HepG2 (cell line): ENCODE results near the gene FUT6. TPM values are rescaled to one million over a fixed set of nuclear protein-coding genes. Genes with fewer than 3 reads are reported as not detected.

Experiments used
- ATAC-seq: fragments of 200-7000 bp; cut with Tn5 transposase; 3 replicates; pipeline ENCODE4 v1.9.1; 2020; ENCODE audit warnings: mild to moderate bottlenecking, moderate library complexity
- BruUV-seq: library from RNA; stranded (reverse); fragments of 400-500 nt; replicated peaks from 2 replicates; lab custom pipeline; 2021; lab: Mats Ljungman, UMichigan
- CTCF ChIA-PET: fragments of 300-600 bp; formaldehyde crosslinking; extraction: SDS; loops from one replicate; lab custom pipeline; 2021; ENCODE audit warnings: low total read pairs, inconsistent platforms, low intra/inter-chr PET ratio; lab: Yijun Ruan, JAX
- POLR2A ChIA-PET: fragments of 350-600 bp; sonication (Branson Sonifier 250); formaldehyde crosslinking; loops from one replicate; lab custom pipeline; 2020; ENCODE audit warnings: antibody characterized with exemption, inconsistent platforms; lab: Yijun Ruan, JAX
- DNase-seq: peaks from one replicate; pipeline ENCODE4 v3.0.0-alpha.2; 2015; ENCODE audit warnings: low spot score
- FAIRE-seq: peaks from 3 replicates; lab custom pipeline; 2011; peaks lifted over from hg19 to GRCh38; lab: Jason Lieb, UNC
- H2AFZ ChIP-seq: one replicate; pipeline ENCODE4 v1.6.1; 2011; ENCODE audit warnings: low read length, inconsistent platforms
- H3K27ac ChIP-seq: fragments of 300-600 bp; 3 replicates; pipeline ENCODE4 v1.8.0; 2011; ENCODE audit warnings: mixed run types, mild to moderate bottlenecking, mixed read lengths, low read length, inconsistent platforms; ENCODE audit not compliant: insufficient read depth; ENCODE audit errors: extremely low read length
- H3K27me3 ChIP-seq, 2 experiments: fragments of 200-600 bp in 1 of 2; 2 replicates in 1 of 2; 3 replicates in 1 of 2; pipeline versions ENCODE4 v1.6.0 to v1.8.0; 2011; ENCODE audit warnings: low read length in 2 of 2, mild to moderate bottlenecking in 2 of 2, moderate library complexity in 2 of 2, inconsistent platforms in 1 of 2; ENCODE audit not compliant: insufficient read depth in 2 of 2, control insufficient read depth in 1 of 2
- H3K36me3 ChIP-seq, 2 experiments: fragments of 200-600 bp in 1 of 2; replicated peaks in 1 of 2; 2 replicates in 1 of 2; 3 replicates in 1 of 2; pipeline versions ENCODE4 v1.5.1 to v1.8.0; 2011; ENCODE audit warnings: low read length in 2 of 2, inconsistent platforms in 1 of 2; ENCODE audit not compliant: insufficient read depth in 2 of 2, control insufficient read depth in 1 of 2
- H3K4me1 ChIP-seq: 2 replicates; pipeline ENCODE4 v1.5.1; 2012; ENCODE audit warnings: low read length, inconsistent platforms; ENCODE audit not compliant: insufficient read depth
- H3K4me2 ChIP-seq: 2 replicates; pipeline ENCODE4 v1.6.0; 2011; ENCODE audit warnings: low read depth, low read length, inconsistent platforms
- H3K4me3 ChIP-seq, 3 experiments: fragments of 200-600 bp in 1 of 3; sonication (generic), shearing (Covaris generic) in 1 of 3; replicated peaks in 1 of 3; 2 replicates each; pipeline ENCODE4 v1.5.1; 2011 to 2016; ENCODE audit warnings: low read length in 3 of 3, inconsistent platforms in 2 of 3, low read depth in 2 of 3, mild to moderate bottlenecking in 2 of 3, control low read depth in 1 of 3, mixed read lengths in 1 of 3; ENCODE audit not compliant: insufficient read depth in 1 of 3
- H3K79me2 ChIP-seq: one replicate; pipeline ENCODE4 v1.6.1; 2011; ENCODE audit warnings: low read length, inconsistent platforms; ENCODE audit not compliant: insufficient read depth
- H3K9ac ChIP-seq: 2 replicates; pipeline ENCODE4 v1.6.0; 2011; ENCODE audit warnings: mild to moderate bottlenecking, low read depth, low read length, inconsistent platforms; ENCODE audit not compliant: insufficient read depth
- H3K9me3 ChIP-seq: 2 replicates; pipeline ENCODE4 v1.5.1; 2012; ENCODE audit warnings: mild to moderate bottlenecking, low read length
- H4K20me1 ChIP-seq: 2 replicates; pipeline ENCODE4 v1.6.0; 2011; ENCODE audit warnings: inconsistent platforms, mild to moderate bottlenecking, low read length, moderate library complexity; ENCODE audit not compliant: insufficient read depth
- ETV5 ChIP-seq: IDR thresholded peaks from 2 replicates; pipeline ENCODE4 v1.6.1; 2018; ENCODE audit warnings: missing biosample characterization, missing genetic modification reagents, inconsistent platforms, borderline replicate concordance
- JDP2 ChIP-seq: sonication (generic); formaldehyde crosslinking; IDR thresholded peaks from 2 replicates; pipeline ENCODE4 v1.8.1; 2022; ENCODE audit warnings: missing genetic modification reagents, borderline replicate concordance
- KLF15 ChIP-seq: sonication (generic); formaldehyde crosslinking; IDR thresholded peaks from 2 replicates; pipeline ENCODE4 v1.8.1; 2023; ENCODE audit warnings: borderline replicate concordance, mild to moderate bottlenecking, inconsistent platforms, missing genetic modification reagents, mixed read lengths
- MAF1 ChIP-seq: sonication (generic); formaldehyde crosslinking; IDR thresholded peaks from 2 replicates; pipeline ENCODE4 v1.5.0; 2020; ENCODE audit warnings: missing genetic modification reagents, borderline replicate concordance
- MAFG ChIP-seq: sonication (generic); formaldehyde crosslinking; IDR thresholded peaks from 2 replicates; pipeline ENCODE4 v1.5.1; 2020; ENCODE audit warnings: mild to moderate bottlenecking, missing genetic modification reagents
- MEIS1 ChIP-seq: sonication (generic); formaldehyde crosslinking; IDR thresholded peaks from 2 replicates; pipeline ENCODE4 v1.9.0; 2021; ENCODE audit warnings: mild to moderate bottlenecking, missing genetic modification reagents, moderate library complexity, borderline replicate concordance
- MTA1 ChIP-seq: sonication (generic); formaldehyde crosslinking; IDR thresholded peaks from 2 replicates; pipeline ENCODE4 v1.4.0; 2020; ENCODE audit warnings: missing genetic modification reagents, mild to moderate bottlenecking, borderline replicate concordance
- RBAK ChIP-seq: sonication (generic); formaldehyde crosslinking; IDR thresholded peaks from 2 replicates; pipeline ENCODE4 v1.5.1; 2020; ENCODE audit warnings: mild to moderate bottlenecking, missing genetic modification reagents
- RBFOX2 ChIP-seq: fragments of 200-400 bp; formaldehyde crosslinking; IDR thresholded peaks from 2 replicates; pipeline ENCODE4 v1.6.1; 2017; ENCODE audit warnings: low read depth, mild to moderate bottlenecking, low read length
- SATB2 ChIP-seq: sonication (generic); formaldehyde crosslinking; IDR thresholded peaks from 2 replicates; pipeline ENCODE4 v1.5.0; 2020; ENCODE audit warnings: missing genetic modification reagents
- SMARCE1 ChIP-seq: fragments of 450-650 bp; IDR thresholded peaks from 2 replicates; pipeline ENCODE4 v1.6.1; 2017; ENCODE audit warnings: borderline replicate concordance
- ZMYM4 ChIP-seq: sonication (generic); formaldehyde crosslinking; IDR thresholded peaks from 2 replicates; pipeline ENCODE4 v1.8.1; 2023; ENCODE audit warnings: mild to moderate bottlenecking, missing genetic modification reagents
- ZNF136 ChIP-seq: sonication (generic); formaldehyde crosslinking; IDR thresholded peaks from 2 replicates; pipeline ENCODE4 v1.8.1; 2022; ENCODE audit warnings: low read depth, mild to moderate bottlenecking, moderate library complexity, missing genetic modification reagents
- ZNF232 ChIP-seq: sonication (generic); formaldehyde crosslinking; IDR thresholded peaks from 2 replicates; pipeline ENCODE4 v1.4.0; 2020; ENCODE audit warnings: missing genetic modification reagents, borderline replicate concordance
- ZNF317 ChIP-seq: sonication (generic); formaldehyde crosslinking; IDR thresholded peaks from 2 replicates; pipeline ENCODE4 v1.5.0; 2020; ENCODE audit warnings: mild to moderate bottlenecking, missing genetic modification reagents
- ZNF552 ChIP-seq: sonication (generic); formaldehyde crosslinking; IDR thresholded peaks from 2 replicates; pipeline ENCODE4 v1.9.0; 2022; ENCODE audit warnings: missing genetic modification reagents, mild to moderate bottlenecking, borderline replicate concordance
- ZNF562 ChIP-seq: sonication (generic); formaldehyde crosslinking; IDR thresholded peaks from 2 replicates; pipeline ENCODE4 v1.8.0; 2022; ENCODE audit warnings: missing genetic modification reagents, borderline replicate concordance
- ZNF703 ChIP-seq: sonication (generic); formaldehyde crosslinking; IDR thresholded peaks from 2 replicates; pipeline ENCODE4 v1.5.1; 2020; ENCODE audit warnings: missing genetic modification reagents, mild to moderate bottlenecking, moderate library complexity, borderline replicate concordance
- ZNF768 ChIP-seq: sonication (generic); formaldehyde crosslinking; IDR thresholded peaks from 2 replicates; pipeline ENCODE4 v1.4.0; 2020; ENCODE audit warnings: missing genetic modification reagents
- ZNF788 ChIP-seq: sonication (generic); formaldehyde crosslinking; IDR thresholded peaks from 2 replicates; pipeline ENCODE4 v1.5.0; 2020; ENCODE audit warnings: mild to moderate bottlenecking, missing genetic modification reagents, borderline replicate concordance
- WGBS: methylation state at CpG from one replicate; pipeline ENCODE4 v1.1.6; 2017; ENCODE audit warnings: low lambda C conversion rate; 5-methylcytosine and 5-hydroxymethylcytosine counted together
- in situ Hi-C: cut with HindIII; loops from 2 replicates; pipeline ENCODE4 v1.10.0; 2017; ENCODE audit warnings: low pct_unique_long_range_greater_than_20kb; ENCODE audit not compliant: extremely low pct_ligation_motif_present
- intact Hi-C: fragments of 100-400 bp; cut with micrococcal nuclease; formaldehyde crosslinking; loops from one replicate; pipeline ENCODE4 v1.10.0; 2022; ENCODE audit not compliant: unreplicated experiment
- polyA plus RNA-seq, 8 experiments: library from polyadenylated mRNA; depleted of rRNA in 3 of 8; stranded (reverse) in 7 of 8; unstranded in 1 of 8; fragments of >200 nt; fragmentation: Illumina TruSeq in 4 of 8; extraction: Trizol in 4 of 8; gene quantifications; 2 replicates each; pipeline versions ENCODE4 v1.2.1 to v1.2.3, GENCODE V29; 2011 to 2016; ENCODE audit warnings: low read depth in 4 of 8, missing spikeins in 1 of 8, mixed read lengths in 1 of 8; ENCODE audit not compliant: insufficient read depth in 1 of 8
- total RNA-seq, 5 experiments: library from RNA; depleted of rRNA; stranded (reverse); fragments of >200 nt; fragmentation: Illumina TruSeq; extraction: Trizol; gene quantifications; 2 replicates each; pipeline ENCODE4 v1.2.3, GENCODE V29; 2016; ENCODE audit warnings: low read depth in 1 of 5
- TF ChIP-seq, protein P1 (sequence below): sonication (generic); formaldehyde crosslinking; IDR thresholded peaks from 2 replicates; pipeline ENCODE4 v1.5.1; 2020; ENCODE audit warnings: missing genetic modification reagents, mild to moderate bottlenecking, borderline replicate concordance

FUT6 gene
- total and polyA plus RNA-seq, 2 of the 13 experiments (the other 11 are each of a cell fraction or from before 2014, with no cell fraction given) = 8.2 to 27.7 TPM

GRCh38 chr19:5789351-5789761 lies 50.1 kb downstream of the FUT6 start:
- no peaks in the 10 kb centered on the region for H3K9me3 ChIP-seq
- no peak overlapping the region for H3K9ac ChIP-seq
- DNase-seq (no peak), FAIRE-seq (no peak), ATAC-seq (no peak)
- intact Hi-C loops (no loop called here), in situ Hi-C loops (no loop called here)
- CTCF ChIA-PET = no interaction called here
- peaks cover 17 to 40% of the 10 kb centered on the region in 2 experiments; a peak in 4 of 5 replicates for H3K36me3 ChIP-seq
- H3K27me3 ChIP-seq = no peaks in the 10 kb centered on the region
- TF ChIP-seq SMARCE1 (no peak), ZNF768 (CRISPR knock-in tag) (0 out of 2 replicates have a peak, but pooled peaks have one; percentile 13), RBFOX2 (peak; percentile 52), ZNF552 (CRISPR knock-in tag) (no peak)
- WGBS = 97% methylated on average over 31 of the region's 39 CpGs
- H4K20me1 ChIP-seq = no peaks in the 10 kb centered on the region
- no TSS peak for BruUV-seq
- no peak overlapping the region for H2AFZ ChIP-seq
- peaks cover 25% of the 10 kb centered on the region for H3K4me1 ChIP-seq
- H3K27ac ChIP-seq = no peak overlapping the region
- POLR2A ChIA-PET = interaction anchor here (2.0 kb wide), 1 partner anchor 114 kb away, joined by 6 read pairs; the partner anchor contains the start of gene NDUFA11
- no peak overlapping the region for H3K4me3 ChIP-seq
- H3K79me2 ChIP-seq = no peaks in the 10 kb centered on the region
- no peak overlapping the region for H3K4me2 ChIP-seq

- no peaks in the 10 kb centered on the region for H4K20me1 ChIP-seq
- no peak overlapping the region for H3K4me3 ChIP-seq
- H3K27ac ChIP-seq = no peak overlapping the region
- no peaks in the 10 kb centered on the region for H3K79me2 ChIP-seq
- no peak overlapping the region for H3K4me2 ChIP-seq
- H3K27me3 ChIP-seq = no peaks in the 10 kb centered on the region
- no TSS peak for BruUV-seq
- peaks cover 17 to 40% of the 10 kb centered on the region in 2 experiments; a peak in 4 of 5 replicates for H3K36me3 ChIP-seq
- DNase-seq (no peak), ATAC-seq (no peak), FAIRE-seq (no peak)
- no peak overlapping the region for H2AFZ ChIP-seq
- H3K9ac ChIP-seq = no peak overlapping the region
- intact Hi-C loops (no loop called here), in situ Hi-C loops (no loop called here)
- ChIA-PET POLR2A (interaction anchor here (1.0 kb wide), 1 partner anchor 70 kb away, joined by 3 read pairs; no protein-coding TSS in a partner anchor), CTCF (no interaction called here)
- H3K4me1 ChIP-seq = peaks cover 19% of the 10 kb centered on the region
- TF ChIP-seq ZNF232 (CRISPR knock-in tag) = no peak
- TF ChIP-seq ZNF317 (CRISPR knock-in tag) = no peak
- TF ChIP-seq RBAK (CRISPR knock-in tag) = no peak
- no peak for TF ChIP-seq ZNF703 (CRISPR knock-in tag)
- TF ChIP-seq MAFG (CRISPR knock-in tag) = no peak
- no peak for TF ChIP-seq ETV5
- no peak for TF ChIP-seq MAF1 (CRISPR knock-in tag)
- no peak for TF ChIP-seq ZNF562
- TF ChIP-seq ZNF788 = no peak
- TF ChIP-seq, protein P1, sequence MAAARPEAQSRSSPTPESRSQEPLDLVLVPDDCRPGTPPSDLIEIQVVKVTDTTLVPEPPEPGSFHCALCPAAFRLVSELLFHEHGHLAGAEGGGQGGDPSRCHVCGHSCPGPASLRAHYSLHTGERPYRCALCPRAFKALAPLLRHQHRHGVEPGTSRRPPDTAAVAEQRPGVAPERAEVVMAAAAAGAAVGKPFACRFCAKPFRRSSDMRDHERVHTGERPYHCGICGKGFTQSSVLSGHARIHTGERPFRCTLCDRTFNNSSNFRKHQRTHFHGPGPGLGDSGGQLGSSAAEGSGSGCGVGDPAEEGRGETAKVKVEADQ (CRISPR knock-in tag) = no peak
- no peak for TF ChIP-seq KLF15 (CRISPR knock-in tag)
- no peak for TF ChIP-seq JDP2 (CRISPR knock-in tag)
- no peak for TF ChIP-seq SATB2
- no peak for TF ChIP-seq ZNF136 (CRISPR knock-in tag)
- TF ChIP-seq MEIS1 = no peak
- TF ChIP-seq ZMYM4 (CRISPR knock-in tag) = no peak
- no peak for TF ChIP-seq MTA1 (CRISPR knock-in tag)
- WGBS = 98% methylated on average over 5 of the region's 5 CpGs
- no peaks in the 10 kb centered on the region for H3K9me3 ChIP-seq
Observed at GRCh38 chr19:5788422-5788821, 51.1 kb downstream of the FUT6 start.
